H1 (cell line): ENCODE data around the gene CDK5R1. TPM values are rescaled to one million over a fixed set of nuclear protein-coding genes. Genes with fewer than 3 reads are reported as not detected.

ENCODE experiments used
- CEBPB ChIP-seq: IDR thresholded peaks from 2 replicates; pipeline ENCODE4 v1.6.1; 2012; ENCODE audit warnings: low read depth, low read length
- HDAC2 ChIP-seq, 2 experiments: fragments of 300-600 bp in 1 of 2; sonication (generic) in 1 of 2; IDR thresholded peaks; 2 replicates each; pipeline ENCODE4 v1.6.1; 2011 to 2012; ENCODE audit warnings: low read depth in 2 of 2, low read length in 2 of 2, mild to moderate bottlenecking in 2 of 2, moderate library complexity in 2 of 2, borderline replicate concordance in 1 of 2, inconsistent platforms in 1 of 2
- RAD21 ChIP-seq, 2 experiments: IDR thresholded peaks in 1 of 2; conservative IDR thresholded peaks in 1 of 2; 2 replicates each; pipeline ENCODE4 v1.6.1; 2011; ENCODE audit warnings: low read depth in 2 of 2, low read length in 2 of 2, improper control_type of control experiment in 1 of 2, inconsistent platforms in 1 of 2, mild to moderate bottlenecking in 1 of 2, moderate library complexity in 1 of 2
- TBP ChIP-seq: IDR thresholded peaks from 2 replicates; pipeline ENCODE4 v1.6.1; 2011; ENCODE audit warnings: low read depth, low read length, improper control_type of control experiment
- ZNF274 ChIP-seq: IDR thresholded peaks from 2 replicates; pipeline ENCODE4 v1.7.0; 2012; ENCODE audit warnings: low read length, borderline replicate concordance; ENCODE audit errors: extremely low read depth
- polyA plus RNA-seq, 7 experiments: library from polyadenylated mRNA; depleted of rRNA in 3 of 7; stranded (reverse) in 5 of 7; unstranded in 2 of 7; fragments of >200 nt in 5 of 7; fragments of 200-250 nt in 2 of 7; gene quantifications; 1 replicate in 5 of 7; 2 replicates in 1 of 7; 4 replicates in 1 of 7; pipeline versions ENCODE4 v1.2.1 to v1.2.3, GENCODE V29; 2011 to 2013; ENCODE audit warnings: missing spikeins in 2 of 7, mixed read lengths in 2 of 7
- total RNA-seq: library from RNA; stranded (reverse); fragmentation: NEBNext Ultra II Directional; extraction: Animal tissue kit (Norgen Biotek cat#: 25700); gene quantifications from 2 replicates; pipeline ENCODE4 v1.2.1, GENCODE V29; 2021
- TF ChIP-seq, protein P1 (sequence below): fragments of 300-600 bp; sonication (generic); IDR thresholded peaks from 2 replicates; pipeline ENCODE4 v1.7.1; 2012; ENCODE audit warnings: low read length, moderate library complexity, mild to moderate bottlenecking, inconsistent platforms; ENCODE audit not compliant: insufficient replicate concordance

CDK5R1 gene
- total and polyA plus RNA-seq, 2 of the 8 experiments (the other 6 are each of a cell fraction or from before 2014, with no cell fraction given) = 2.7 to 9.9 TPM

DNA sequence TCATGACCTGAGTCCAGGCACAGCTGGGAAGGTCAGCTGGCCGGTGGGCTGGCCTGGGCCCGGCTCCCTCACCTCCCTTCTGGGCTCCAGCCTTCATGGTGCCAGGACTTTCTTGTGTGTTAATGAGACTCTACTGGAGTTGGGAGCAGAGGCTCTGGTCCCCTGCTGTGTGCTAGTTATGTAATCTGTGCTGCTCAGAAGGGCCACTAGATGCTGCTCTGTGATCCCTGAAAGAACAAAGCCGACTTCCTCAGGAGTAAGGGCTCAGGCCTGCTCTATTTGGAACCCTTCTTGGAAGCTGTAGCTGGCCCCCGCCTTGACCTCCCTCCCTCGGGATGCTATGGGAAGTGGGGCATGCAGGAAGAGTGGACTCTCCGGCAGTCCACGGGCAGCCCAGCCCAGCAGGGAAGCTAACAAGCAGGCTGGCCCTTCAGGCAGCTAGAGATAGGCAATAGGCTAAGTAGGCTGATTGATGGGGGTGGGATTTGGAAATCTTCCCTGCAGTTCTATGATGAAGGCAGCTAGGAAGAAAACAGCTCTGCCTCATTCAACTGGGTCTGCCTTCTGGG, 3.3 kb upstream of the CDK5R1 start (continued):
- TF ChIP-seq, protein P1, sequence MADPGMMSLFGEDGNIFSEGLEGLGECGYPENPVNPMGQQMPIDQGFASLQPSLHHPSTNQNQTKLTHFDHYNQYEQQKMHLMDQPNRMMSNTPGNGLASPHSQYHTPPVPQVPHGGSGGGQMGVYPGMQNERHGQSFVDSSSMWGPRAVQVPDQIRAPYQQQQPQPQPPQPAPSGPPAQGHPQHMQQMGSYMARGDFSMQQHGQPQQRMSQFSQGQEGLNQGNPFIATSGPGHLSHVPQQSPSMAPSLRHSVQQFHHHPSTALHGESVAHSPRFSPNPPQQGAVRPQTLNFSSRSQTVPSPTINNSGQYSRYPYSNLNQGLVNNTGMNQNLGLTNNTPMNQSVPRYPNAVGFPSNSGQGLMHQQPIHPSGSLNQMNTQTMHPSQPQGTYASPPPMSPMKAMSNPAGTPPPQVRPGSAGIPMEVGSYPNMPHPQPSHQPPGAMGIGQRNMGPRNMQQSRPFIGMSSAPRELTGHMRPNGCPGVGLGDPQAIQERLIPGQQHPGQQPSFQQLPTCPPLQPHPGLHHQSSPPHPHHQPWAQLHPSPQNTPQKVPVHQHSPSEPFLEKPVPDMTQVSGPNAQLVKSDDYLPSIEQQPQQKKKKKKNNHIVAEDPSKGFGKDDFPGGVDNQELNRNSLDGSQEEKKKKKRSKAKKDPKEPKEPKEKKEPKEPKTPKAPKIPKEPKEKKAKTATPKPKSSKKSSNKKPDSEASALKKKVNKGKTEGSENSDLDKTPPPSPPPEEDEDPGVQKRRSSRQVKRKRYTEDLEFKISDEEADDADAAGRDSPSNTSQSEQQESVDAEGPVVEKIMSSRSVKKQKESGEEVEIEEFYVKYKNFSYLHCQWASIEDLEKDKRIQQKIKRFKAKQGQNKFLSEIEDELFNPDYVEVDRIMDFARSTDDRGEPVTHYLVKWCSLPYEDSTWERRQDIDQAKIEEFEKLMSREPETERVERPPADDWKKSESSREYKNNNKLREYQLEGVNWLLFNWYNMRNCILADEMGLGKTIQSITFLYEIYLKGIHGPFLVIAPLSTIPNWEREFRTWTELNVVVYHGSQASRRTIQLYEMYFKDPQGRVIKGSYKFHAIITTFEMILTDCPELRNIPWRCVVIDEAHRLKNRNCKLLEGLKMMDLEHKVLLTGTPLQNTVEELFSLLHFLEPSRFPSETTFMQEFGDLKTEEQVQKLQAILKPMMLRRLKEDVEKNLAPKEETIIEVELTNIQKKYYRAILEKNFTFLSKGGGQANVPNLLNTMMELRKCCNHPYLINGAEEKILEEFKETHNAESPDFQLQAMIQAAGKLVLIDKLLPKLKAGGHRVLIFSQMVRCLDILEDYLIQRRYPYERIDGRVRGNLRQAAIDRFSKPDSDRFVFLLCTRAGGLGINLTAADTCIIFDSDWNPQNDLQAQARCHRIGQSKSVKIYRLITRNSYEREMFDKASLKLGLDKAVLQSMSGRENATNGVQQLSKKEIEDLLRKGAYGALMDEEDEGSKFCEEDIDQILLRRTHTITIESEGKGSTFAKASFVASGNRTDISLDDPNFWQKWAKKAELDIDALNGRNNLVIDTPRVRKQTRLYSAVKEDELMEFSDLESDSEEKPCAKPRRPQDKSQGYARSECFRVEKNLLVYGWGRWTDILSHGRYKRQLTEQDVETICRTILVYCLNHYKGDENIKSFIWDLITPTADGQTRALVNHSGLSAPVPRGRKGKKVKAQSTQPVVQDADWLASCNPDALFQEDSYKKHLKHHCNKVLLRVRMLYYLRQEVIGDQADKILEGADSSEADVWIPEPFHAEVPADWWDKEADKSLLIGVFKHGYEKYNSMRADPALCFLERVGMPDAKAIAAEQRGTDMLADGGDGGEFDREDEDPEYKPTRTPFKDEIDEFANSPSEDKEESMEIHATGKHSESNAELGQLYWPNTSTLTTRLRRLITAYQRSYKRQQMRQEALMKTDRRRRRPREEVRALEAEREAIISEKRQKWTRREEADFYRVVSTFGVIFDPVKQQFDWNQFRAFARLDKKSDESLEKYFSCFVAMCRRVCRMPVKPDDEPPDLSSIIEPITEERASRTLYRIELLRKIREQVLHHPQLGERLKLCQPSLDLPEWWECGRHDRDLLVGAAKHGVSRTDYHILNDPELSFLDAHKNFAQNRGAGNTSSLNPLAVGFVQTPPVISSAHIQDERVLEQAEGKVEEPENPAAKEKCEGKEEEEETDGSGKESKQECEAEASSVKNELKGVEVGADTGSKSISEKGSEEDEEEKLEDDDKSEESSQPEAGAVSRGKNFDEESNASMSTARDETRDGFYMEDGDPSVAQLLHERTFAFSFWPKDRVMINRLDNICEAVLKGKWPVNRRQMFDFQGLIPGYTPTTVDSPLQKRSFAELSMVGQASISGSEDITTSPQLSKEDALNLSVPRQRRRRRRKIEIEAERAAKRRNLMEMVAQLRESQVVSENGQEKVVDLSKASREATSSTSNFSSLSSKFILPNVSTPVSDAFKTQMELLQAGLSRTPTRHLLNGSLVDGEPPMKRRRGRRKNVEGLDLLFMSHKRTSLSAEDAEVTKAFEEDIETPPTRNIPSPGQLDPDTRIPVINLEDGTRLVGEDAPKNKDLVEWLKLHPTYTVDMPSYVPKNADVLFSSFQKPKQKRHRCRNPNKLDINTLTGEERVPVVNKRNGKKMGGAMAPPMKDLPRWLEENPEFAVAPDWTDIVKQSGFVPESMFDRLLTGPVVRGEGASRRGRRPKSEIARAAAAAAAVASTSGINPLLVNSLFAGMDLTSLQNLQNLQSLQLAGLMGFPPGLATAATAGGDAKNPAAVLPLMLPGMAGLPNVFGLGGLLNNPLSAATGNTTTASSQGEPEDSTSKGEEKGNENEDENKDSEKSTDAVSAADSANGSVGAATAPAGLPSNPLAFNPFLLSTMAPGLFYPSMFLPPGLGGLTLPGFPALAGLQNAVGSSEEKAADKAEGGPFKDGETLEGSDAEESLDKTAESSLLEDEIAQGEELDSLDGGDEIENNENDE = no peak
- 0 out of 4 replicates have a peak, but pooled peaks of 1 of the 2 experiments have one; percentile 29 for TF ChIP-seq HDAC2 (IDR thresholded peaks at IDR 0.05; ENCODE audit: borderline replicate concordance in 1 of 2, low read depth in 2 of 2, low read length in 2 of 2)
- TF ChIP-seq TBP = 0 out of 2 replicates have a peak, but pooled peaks have one; percentile 5
- peak; percentile 86 for TF ChIP-seq CEBPB
- TF ChIP-seq RAD21 (IDR thresholded peaks at IDR 0.05 in 1 of 2, conservative IDR thresholded peaks at IDR 0.05 in 1 of 2; ENCODE audit: low read depth in 2 of 2, low read length in 2 of 2) = peak; percentile 85 to 93
- TF ChIP-seq ZNF274 = no peak
